ENCODE data around the gene BST1. TPM values are rescaled to one million over a fixed set of nuclear protein-coding genes. Genes with fewer than 3 reads are reported as not detected.

BST1 gene
- polyA plus RNA-seq, 1 of the 3 experiments (the other 2 are of a cell fraction): 7.3 TPM

DNA sequence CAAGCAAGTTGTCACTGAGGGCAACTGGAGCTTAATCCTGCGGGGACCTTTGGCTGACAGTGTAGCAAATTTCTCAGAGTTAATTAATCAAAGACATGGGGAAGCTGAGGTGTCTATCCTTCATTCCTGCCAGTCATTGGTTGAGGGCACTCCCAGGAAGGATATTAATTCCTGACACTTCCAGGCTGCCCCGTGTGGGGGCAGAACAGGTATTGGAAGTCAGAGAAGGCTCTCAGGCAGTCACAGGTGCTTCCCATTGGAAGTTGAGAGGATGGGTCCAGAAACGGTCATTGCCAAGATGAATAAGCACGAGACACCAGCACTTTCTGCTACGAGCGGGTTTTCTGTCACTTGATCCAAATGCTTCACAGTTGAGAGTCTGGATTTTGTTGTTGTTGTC lies 46.1 kb downstream of the BST1 start:
- Histone ChIP-seq H3K9me3 (no peaks in the 10 kb centered on the region), H3K4me2 (no peak overlapping the region), H2AFZ (ENCODE audit: low read depth) (no peak overlapping the region), H3K9me2 (no peaks in the 10 kb centered on the region), H3K36me3 (replicated peaks in 1 of 2; ENCODE audit: control insufficient read depth in 1 of 2, insufficient read depth in 2 of 2, low read length in 1 of 2) (no peaks in the 10 kb centered on the region), H3K9ac (no peak overlapping the region), H3K27me3 (ENCODE audit: insufficient read depth) (no peaks in the 10 kb centered on the region; the same call in 1 of the 2 replicates), H3K4me1 (ENCODE audit: control insufficient read depth in 1 of 2, insufficient read depth in 2 of 2, low read depth in 1 of 2, low read length in 1 of 2) (no peaks in the 10 kb centered on the region), H3K4me3 (ENCODE audit: low read depth in 2 of 2, low read length in 1 of 2) (no peak overlapping the region), H3K27ac (ENCODE audit: low read depth in 2 of 2, low read length in 1 of 2) (no peak overlapping the region), H3F3A (replicated peaks; ENCODE audit: insufficient read depth) (no peaks in the 10 kb centered on the region), H3K79me2 (ENCODE audit: insufficient read depth) (no peaks in the 10 kb centered on the region), H4K20me1 (ENCODE audit: insufficient read depth) (no peaks in the 10 kb centered on the region)
- no peak for DNase-seq
- WGBS (ENCODE audit: low lambda C conversion rate): 61% methylated on average over 6 of the region's 6 CpGs
- TF ChIP-seq TEAD4 (IDR thresholded peaks at IDR 0.05; ENCODE audit: borderline replicate concordance, insufficient read depth) (no peak), CHD2 (IDR thresholded peaks at IDR 0.05; ENCODE audit: low read length, partially characterized antibody) (no peak), POLR2AphosphoS5 (IDR thresholded peaks at IDR 0.05; ENCODE audit: low read depth, low read length) (no peak), FOSL2 (IDR thresholded peaks at IDR 0.05; ENCODE audit: borderline replicate concordance, low read depth) (no peak), EZH2phosphoT487 (IDR thresholded peaks at IDR 0.05; ENCODE audit: borderline replicate concordance, low read depth) (no peak), SMC3 (IDR thresholded peaks at IDR 0.05; ENCODE audit: low read depth, low read length) (no peak)
- TF ChIP-seq, protein P1, sequence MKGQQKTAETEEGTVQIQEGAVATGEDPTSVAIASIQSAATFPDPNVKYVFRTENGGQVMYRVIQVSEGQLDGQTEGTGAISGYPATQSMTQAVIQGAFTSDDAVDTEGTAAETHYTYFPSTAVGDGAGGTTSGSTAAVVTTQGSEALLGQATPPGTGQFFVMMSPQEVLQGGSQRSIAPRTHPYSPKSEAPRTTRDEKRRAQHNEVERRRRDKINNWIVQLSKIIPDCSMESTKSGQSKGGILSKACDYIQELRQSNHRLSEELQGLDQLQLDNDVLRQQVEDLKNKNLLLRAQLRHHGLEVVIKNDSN (IDR thresholded peaks at IDR 0.05; ENCODE audit: borderline replicate concordance, low read depth): no peak
- TF ChIP-seq, protein P2, sequence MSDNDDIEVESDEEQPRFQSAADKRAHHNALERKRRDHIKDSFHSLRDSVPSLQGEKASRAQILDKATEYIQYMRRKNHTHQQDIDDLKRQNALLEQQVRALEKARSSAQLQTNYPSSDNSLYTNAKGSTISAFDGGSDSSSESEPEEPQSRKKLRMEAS (IDR thresholded peaks at IDR 0.05; ENCODE audit: low read depth): no peak
- TF ChIP-seq, protein P3, sequence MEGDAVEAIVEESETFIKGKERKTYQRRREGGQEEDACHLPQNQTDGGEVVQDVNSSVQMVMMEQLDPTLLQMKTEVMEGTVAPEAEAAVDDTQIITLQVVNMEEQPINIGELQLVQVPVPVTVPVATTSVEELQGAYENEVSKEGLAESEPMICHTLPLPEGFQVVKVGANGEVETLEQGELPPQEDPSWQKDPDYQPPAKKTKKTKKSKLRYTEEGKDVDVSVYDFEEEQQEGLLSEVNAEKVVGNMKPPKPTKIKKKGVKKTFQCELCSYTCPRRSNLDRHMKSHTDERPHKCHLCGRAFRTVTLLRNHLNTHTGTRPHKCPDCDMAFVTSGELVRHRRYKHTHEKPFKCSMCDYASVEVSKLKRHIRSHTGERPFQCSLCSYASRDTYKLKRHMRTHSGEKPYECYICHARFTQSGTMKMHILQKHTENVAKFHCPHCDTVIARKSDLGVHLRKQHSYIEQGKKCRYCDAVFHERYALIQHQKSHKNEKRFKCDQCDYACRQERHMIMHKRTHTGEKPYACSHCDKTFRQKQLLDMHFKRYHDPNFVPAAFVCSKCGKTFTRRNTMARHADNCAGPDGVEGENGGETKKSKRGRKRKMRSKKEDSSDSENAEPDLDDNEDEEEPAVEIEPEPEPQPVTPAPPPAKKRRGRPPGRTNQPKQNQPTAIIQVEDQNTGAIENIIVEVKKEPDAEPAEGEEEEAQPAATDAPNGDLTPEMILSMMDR (IDR thresholded peaks at IDR 0.05): no peak
- CTCF ChIA-PET: interaction anchor here (1.0 kb wide), 1 partner anchor 270 kb away, joined by 3 read pairs; no protein-coding TSS in a partner anchor
- POLR2A ChIA-PET: no interaction called here

DNA sequence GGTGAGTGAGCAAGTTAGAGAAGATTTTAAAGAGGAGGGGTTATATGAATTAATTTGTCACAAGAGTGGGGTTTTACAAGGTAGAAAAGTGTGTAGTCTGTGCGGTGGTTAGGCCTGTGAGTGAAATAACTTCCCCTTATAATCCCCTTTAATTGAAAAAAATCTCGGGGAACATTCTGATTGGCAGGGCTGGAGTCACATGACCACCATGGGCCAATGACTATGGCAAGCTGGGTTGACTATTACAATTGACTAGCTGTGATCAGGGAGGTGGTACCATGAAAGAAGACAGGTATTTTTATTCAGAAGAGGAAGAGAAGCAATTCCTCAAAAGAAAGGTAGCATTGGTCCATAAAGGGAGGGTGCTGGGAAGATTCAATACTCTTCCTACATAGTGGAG lies 48.3 kb downstream of the BST1 start:
- TF ChIP-seq, protein P4, sequence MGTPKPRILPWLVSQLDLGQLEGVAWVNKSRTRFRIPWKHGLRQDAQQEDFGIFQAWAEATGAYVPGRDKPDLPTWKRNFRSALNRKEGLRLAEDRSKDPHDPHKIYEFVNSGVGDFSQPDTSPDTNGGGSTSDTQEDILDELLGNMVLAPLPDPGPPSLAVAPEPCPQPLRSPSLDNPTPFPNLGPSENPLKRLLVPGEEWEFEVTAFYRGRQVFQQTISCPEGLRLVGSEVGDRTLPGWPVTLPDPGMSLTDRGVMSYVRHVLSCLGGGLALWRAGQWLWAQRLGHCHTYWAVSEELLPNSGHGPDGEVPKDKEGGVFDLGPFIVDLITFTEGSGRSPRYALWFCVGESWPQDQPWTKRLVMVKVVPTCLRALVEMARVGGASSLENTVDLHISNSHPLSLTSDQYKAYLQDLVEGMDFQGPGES (IDR thresholded peaks at IDR 0.05; ENCODE audit: low read depth, low read length): no peak
- TF ChIP-seq SMC3 (IDR thresholded peaks at IDR 0.05; ENCODE audit: low read depth, low read length): no peak
- TF ChIP-seq FOXJ3 (CRISPR knock-in tag; IDR thresholded peaks at IDR 0.05): no peak
- no peak for TF ChIP-seq GATA2 (CRISPR knock-in tag; IDR thresholded peaks at IDR 0.05)
- no peak for TF ChIP-seq GABPA (IDR thresholded peaks at IDR 0.05; ENCODE audit: low read depth)
- TF ChIP-seq TCF12 (IDR thresholded peaks at IDR 0.05): no peak
- TF ChIP-seq TEAD4 (IDR thresholded peaks at IDR 0.05; ENCODE audit: borderline replicate concordance, insufficient read depth): no peak
- TF ChIP-seq MEF2A (IDR thresholded peaks at IDR 0.05; ENCODE audit: borderline replicate concordance, low read depth): no peak
- TF ChIP-seq RXRA (IDR thresholded peaks at IDR 0.05; ENCODE audit: borderline replicate concordance, low read depth): no peak
- no peak for TF ChIP-seq RCOR1 (IDR thresholded peaks at IDR 0.05; ENCODE audit: low read length)
- no peak for DNase-seq
- H3K9ac ChIP-seq: no peak overlapping the region
- H3K4me3 ChIP-seq (ENCODE audit: low read depth in 2 of 2, low read length in 1 of 2): no peak overlapping the region
- H4K20me1 ChIP-seq (ENCODE audit: insufficient read depth): no peaks in the 10 kb centered on the region
- no peak overlapping the region for H2AFZ ChIP-seq (ENCODE audit: low read depth)
- no peaks in the 10 kb centered on the region for H3K36me3 ChIP-seq (replicated peaks in 1 of 2; ENCODE audit: control insufficient read depth in 1 of 2, insufficient read depth in 2 of 2, low read length in 1 of 2)
- H3K79me2 ChIP-seq (ENCODE audit: insufficient read depth): no peaks in the 10 kb centered on the region
- H3K4me1 ChIP-seq (ENCODE audit: control insufficient read depth in 1 of 2, insufficient read depth in 2 of 2, low read depth in 1 of 2, low read length in 1 of 2): no peaks in the 10 kb centered on the region
- no peaks in the 10 kb centered on the region for H3K9me3 ChIP-seq
- WGBS (ENCODE audit: low lambda C conversion rate): 69% methylated on average over 2 of the region's 2 CpGs
- no peaks in the 10 kb centered on the region for H3F3A ChIP-seq (replicated peaks; ENCODE audit: insufficient read depth)
- ChIA-PET CTCF (interaction anchor here (1.2 kb wide), 1 partner anchor 205 kb away, joined by 3 read pairs; no protein-coding TSS in a partner anchor), POLR2A (no interaction called here)
- no peaks in the 10 kb centered on the region; the same call in 1 of the 2 replicates for H3K27me3 ChIP-seq (ENCODE audit: insufficient read depth)
- no peaks in the 10 kb centered on the region for H3K9me2 ChIP-seq
- H3K27ac ChIP-seq (ENCODE audit: low read depth in 2 of 2, low read length in 1 of 2): no peak overlapping the region
- H3K4me2 ChIP-seq: no peak overlapping the region

Data from SK-N-SH (cell line).